Epithelial cell of esophagus (primary cell): Measurements from ENCODE around the gene SECTM1.

Experiments used
- DNase-seq: peaks from one replicate; pipeline ENCODE4 v3.0.0; 2010; ENCODE audit warnings: low read depth
- H3K4me3 ChIP-seq: 2 replicates; pipeline ENCODE4 v1.5.1; 2011; ENCODE audit warnings: mild to moderate bottlenecking, low read length, control low read depth
- CTCF ChIP-seq: IDR thresholded peaks from 2 replicates; pipeline ENCODE4 v1.5.1; 2011; ENCODE audit warnings: low read depth, mild to moderate bottlenecking, low read length, control low read depth, inconsistent platforms; ENCODE audit not compliant: insufficient read depth; ENCODE audit errors: missing control alignments

SECTM1 gene

GRCh38 chr17:82300228-82300627, 33.3 kb downstream of the SECTM1 start:
- no peak overlapping the region for H3K4me3 ChIP-seq
- no peak for TF ChIP-seq CTCF

GRCh38 chr17:82299452-82299851, 34.1 kb downstream of the SECTM1 start:
- H3K4me3 ChIP-seq: no peak overlapping the region
- no peak for TF ChIP-seq CTCF
- DNase-seq: no peak

More at GRCh38 chr17:82300228-82300627, 33.3 kb downstream of the SECTM1 start:
- DNase-seq: no peak

- DNase-seq: no peak
- TF ChIP-seq CTCF: no peak
- peak overlapping the region; percentile 38 for H3K4me3 ChIP-seq
Measured at GRCh38 chr17:82298538-82299421, 34.8 kb downstream of the SECTM1 start.

- peak overlapping the region; percentile 41 for H3K4me3 ChIP-seq
- peak; percentile 99 for DNase-seq
- TF ChIP-seq CTCF: no peak
Measured at GRCh38 chr17:82297714-82298537, 35.6 kb downstream of the SECTM1 start.

- no peak for TF ChIP-seq CTCF
- peak; percentile 83 for DNase-seq
- peak overlapping the region; percentile 41 for H3K4me3 ChIP-seq
Measured at GRCh38 chr17:82297280-82297713, 36.3 kb downstream of the SECTM1 start.

- DNase-seq: no peak
- no peak for TF ChIP-seq CTCF
- H3K4me3 ChIP-seq: peak overlapping the region; percentile 41
Measured at GRCh38 chr17:82296511-82297279, 36.9 kb downstream of the SECTM1 start.
